Measurements from ENCODE around the gene MAPK14. TPM values are rescaled to one million over a fixed set of nuclear protein-coding genes. Genes with fewer than 3 reads are reported as not detected.
A peak's percentile ranks its signal among the peaks of the same experiment; 100 is the strongest.

The MAPK14 gene
- total and polyA plus RNA-seq, 9 of the 15 experiments (the other 6 are each of a cell fraction or from before 2014, with no cell fraction given) = 8.8 to 62.7 (median 35.5) TPM

DNA sequence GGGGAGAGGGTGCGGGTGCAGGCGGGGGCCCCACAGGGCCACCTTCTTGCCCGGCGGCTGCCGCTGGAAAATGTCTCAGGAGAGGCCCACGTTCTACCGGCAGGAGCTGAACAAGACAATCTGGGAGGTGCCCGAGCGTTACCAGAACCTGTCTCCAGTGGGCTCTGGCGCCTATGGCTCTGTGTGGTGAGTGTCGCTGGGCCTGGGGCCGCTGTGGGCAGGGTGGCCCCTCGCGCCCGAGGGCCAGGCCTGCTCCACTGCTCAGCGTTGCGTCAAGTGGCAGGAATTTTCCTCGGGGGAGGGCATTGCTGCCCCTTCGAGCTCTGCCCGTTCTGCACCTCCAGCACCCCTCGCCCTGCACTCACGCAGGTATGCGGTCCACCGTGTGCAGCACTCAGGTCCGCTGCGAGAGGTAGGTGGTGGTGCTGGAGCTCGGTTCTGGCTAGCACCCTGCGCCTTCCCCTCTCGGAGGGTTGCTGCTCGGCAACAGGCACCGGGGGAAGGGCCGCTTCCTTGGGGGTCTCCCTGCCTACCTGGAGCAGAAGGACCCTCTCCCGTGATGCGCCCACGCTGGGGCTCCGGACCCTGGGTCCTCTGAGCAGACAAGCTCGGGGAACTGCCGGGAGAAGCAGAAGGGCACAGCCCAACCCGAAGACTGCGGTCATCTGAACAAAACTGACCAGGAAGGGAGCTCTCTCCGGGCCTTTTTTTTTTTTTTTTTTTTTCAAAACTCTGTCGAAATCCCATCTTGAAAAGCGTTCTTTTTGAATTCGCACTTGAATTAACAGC lies 674 bp downstream of the MAPK14 start (continued):
- no peak for TF ChIP-seq PTTG1 (tag; IDR thresholded peaks at IDR 0.05; ENCODE audit: low read depth)
- TF ChIP-seq CTBP1 (IDR thresholded peaks at IDR 0.05; ENCODE audit: borderline replicate concordance) = 0 out of 2 replicates have a peak, but pooled peaks have one; percentile 20
- no peak for TF ChIP-seq ZNF444 (CRISPR knock-in tag; IDR thresholded peaks at IDR 0.05)
- TF ChIP-seq, protein P1, sequence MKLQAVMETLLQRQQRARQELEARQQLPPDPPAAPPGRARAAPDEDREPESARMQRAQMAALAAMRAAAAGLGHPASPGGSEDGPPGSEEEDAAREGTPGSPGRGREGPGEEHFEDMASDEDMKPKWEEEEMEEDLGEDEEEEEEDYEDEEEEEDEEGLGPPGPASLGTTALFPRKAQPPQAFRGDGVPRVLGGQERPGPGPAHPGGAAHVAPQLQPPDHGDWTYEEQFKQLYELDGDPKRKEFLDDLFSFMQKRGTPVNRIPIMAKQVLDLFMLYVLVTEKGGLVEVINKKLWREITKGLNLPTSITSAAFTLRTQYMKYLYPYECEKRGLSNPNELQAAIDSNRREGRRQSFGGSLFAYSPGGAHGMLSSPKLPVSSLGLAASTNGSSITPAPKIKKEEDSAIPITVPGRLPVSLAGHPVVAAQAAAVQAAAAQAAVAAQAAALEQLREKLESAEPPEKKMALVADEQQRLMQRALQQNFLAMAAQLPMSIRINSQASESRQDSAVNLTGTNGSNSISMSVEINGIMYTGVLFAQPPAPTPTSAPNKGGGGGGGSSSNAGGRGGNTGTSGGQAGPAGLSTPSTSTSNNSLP (IDR thresholded peaks at IDR 0.05; ENCODE audit: borderline replicate concordance, low read depth, low read length) = no peak
- TF ChIP-seq, protein P2, sequence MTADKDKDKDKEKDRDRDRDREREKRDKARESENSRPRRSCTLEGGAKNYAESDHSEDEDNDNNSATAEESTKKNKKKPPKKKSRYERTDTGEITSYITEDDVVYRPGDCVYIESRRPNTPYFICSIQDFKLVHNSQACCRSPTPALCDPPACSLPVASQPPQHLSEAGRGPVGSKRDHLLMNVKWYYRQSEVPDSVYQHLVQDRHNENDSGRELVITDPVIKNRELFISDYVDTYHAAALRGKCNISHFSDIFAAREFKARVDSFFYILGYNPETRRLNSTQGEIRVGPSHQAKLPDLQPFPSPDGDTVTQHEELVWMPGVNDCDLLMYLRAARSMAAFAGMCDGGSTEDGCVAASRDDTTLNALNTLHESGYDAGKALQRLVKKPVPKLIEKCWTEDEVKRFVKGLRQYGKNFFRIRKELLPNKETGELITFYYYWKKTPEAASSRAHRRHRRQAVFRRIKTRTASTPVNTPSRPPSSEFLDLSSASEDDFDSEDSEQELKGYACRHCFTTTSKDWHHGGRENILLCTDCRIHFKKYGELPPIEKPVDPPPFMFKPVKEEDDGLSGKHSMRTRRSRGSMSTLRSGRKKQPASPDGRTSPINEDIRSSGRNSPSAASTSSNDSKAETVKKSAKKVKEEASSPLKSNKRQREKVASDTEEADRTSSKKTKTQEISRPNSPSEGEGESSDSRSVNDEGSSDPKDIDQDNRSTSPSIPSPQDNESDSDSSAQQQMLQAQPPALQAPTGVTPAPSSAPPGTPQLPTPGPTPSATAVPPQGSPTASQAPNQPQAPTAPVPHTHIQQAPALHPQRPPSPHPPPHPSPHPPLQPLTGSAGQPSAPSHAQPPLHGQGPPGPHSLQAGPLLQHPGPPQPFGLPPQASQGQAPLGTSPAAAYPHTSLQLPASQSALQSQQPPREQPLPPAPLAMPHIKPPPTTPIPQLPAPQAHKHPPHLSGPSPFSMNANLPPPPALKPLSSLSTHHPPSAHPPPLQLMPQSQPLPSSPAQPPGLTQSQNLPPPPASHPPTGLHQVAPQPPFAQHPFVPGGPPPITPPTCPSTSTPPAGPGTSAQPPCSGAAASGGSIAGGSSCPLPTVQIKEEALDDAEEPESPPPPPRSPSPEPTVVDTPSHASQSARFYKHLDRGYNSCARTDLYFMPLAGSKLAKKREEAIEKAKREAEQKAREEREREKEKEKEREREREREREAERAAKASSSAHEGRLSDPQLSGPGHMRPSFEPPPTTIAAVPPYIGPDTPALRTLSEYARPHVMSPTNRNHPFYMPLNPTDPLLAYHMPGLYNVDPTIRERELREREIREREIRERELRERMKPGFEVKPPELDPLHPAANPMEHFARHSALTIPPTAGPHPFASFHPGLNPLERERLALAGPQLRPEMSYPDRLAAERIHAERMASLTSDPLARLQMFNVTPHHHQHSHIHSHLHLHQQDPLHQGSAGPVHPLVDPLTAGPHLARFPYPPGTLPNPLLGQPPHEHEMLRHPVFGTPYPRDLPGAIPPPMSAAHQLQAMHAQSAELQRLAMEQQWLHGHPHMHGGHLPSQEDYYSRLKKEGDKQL (CRISPR knock-in tag; IDR thresholded peaks at IDR 0.05; ENCODE audit: borderline replicate concordance) = 0 out of 2 replicates have a peak, but pooled peaks have one; percentile 80
- no peak for TF ChIP-seq CHD4 (IDR thresholded peaks at IDR 0.05; ENCODE audit: insufficient read depth, insufficient replicate concordance, low read depth, low read length, poor library complexity, severe bottlenecking)
- TF ChIP-seq TAF15 (IDR thresholded peaks at IDR 0.05; ENCODE audit: low read depth, low read length) = no peak
- TF ChIP-seq, protein P3, sequence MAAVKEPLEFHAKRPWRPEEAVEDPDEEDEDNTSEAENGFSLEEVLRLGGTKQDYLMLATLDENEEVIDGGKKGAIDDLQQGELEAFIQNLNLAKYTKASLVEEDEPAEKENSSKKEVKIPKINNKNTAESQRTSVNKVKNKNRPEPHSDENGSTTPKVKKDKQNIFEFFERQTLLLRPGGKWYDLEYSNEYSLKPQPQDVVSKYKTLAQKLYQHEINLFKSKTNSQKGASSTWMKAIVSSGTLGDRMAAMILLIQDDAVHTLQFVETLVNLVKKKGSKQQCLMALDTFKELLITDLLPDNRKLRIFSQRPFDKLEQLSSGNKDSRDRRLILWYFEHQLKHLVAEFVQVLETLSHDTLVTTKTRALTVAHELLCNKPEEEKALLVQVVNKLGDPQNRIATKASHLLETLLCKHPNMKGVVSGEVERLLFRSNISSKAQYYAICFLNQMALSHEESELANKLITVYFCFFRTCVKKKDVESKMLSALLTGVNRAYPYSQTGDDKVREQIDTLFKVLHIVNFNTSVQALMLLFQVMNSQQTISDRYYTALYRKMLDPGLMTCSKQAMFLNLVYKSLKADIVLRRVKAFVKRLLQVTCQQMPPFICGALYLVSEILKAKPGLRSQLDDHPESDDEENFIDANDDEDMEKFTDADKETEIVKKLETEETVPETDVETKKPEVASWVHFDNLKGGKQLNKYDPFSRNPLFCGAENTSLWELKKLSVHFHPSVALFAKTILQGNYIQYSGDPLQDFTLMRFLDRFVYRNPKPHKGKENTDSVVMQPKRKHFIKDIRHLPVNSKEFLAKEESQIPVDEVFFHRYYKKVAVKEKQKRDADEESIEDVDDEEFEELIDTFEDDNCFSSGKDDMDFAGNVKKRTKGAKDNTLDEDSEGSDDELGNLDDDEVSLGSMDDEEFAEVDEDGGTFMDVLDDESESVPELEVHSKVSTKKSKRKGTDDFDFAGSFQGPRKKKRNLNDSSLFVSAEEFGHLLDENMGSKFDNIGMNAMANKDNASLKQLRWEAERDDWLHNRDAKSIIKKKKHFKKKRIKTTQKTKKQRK (IDR thresholded peaks at IDR 0.05; ENCODE audit: borderline replicate concordance, low read depth, low read length) = no peak
- peak; percentile 43 for TF ChIP-seq ZNF263 (CRISPR knock-in tag; IDR thresholded peaks at IDR 0.05; ENCODE audit: borderline replicate concordance)
- no peak for TF ChIP-seq SPI1 (IDR thresholded peaks at IDR 0.05; ENCODE audit: borderline replicate concordance, low read depth, low read length)
- TF ChIP-seq ZNF785 (CRISPR knock-in tag; IDR thresholded peaks at IDR 0.05) = no peak
- TF ChIP-seq, protein P4, sequence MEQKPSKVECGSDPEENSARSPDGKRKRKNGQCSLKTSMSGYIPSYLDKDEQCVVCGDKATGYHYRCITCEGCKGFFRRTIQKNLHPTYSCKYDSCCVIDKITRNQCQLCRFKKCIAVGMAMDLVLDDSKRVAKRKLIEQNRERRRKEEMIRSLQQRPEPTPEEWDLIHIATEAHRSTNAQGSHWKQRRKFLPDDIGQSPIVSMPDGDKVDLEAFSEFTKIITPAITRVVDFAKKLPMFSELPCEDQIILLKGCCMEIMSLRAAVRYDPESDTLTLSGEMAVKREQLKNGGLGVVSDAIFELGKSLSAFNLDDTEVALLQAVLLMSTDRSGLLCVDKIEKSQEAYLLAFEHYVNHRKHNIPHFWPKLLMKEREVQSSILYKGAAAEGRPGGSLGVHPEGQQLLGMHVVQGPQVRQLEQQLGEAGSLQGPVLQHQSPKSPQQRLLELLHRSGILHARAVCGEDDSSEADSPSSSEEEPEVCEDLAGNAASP (IDR thresholded peaks at IDR 0.05) = no peak
- TF ChIP-seq ZNF668 (CRISPR knock-in tag; IDR thresholded peaks at IDR 0.05) = no peak
- TF ChIP-seq FOXA1 (IDR thresholded peaks at IDR 0.05; ENCODE audit: borderline replicate concordance) = no peak
